Measurements from ENCODE around the gene GBE1.
A peak's percentile ranks its signal among the peaks of the same experiment; 100 is the strongest.
"Not testable (repeated sequence)": the region's sequence is repeated elsewhere in the genome, so short reads cannot be mapped to it uniquely, and the experiment has no call there.

Gene GBE1

GRCh38 chr3:81760924-81761903 is at the start of gene GBE1:
TSS of gene GBE1 (minus strand) at chr3:81761645. CDS start at chr3:81761517, 128 bp downstream.
- peak; percentile 46 to 97 (median 88) for DNase-seq

GRCh38 chr3:81808900-81809299 is 47.5 kb upstream of the GBE1 start:
- DNase-seq = no peak

- no peak for DNase-seq
These were observed 38.0 kb upstream of the GBE1 start for GRCh38 chr3:81799403-81799802.

- no peak for DNase-seq
These were observed 32.0 kb upstream of the GBE1 start for GRCh38 chr3:81793410-81793809.

GRCh38 chr3:81790117-81790516 is 28.7 kb upstream of the GBE1 start:
- DNase-seq = no peak

- no peak for DNase-seq
These were observed 28.2 kb upstream of the GBE1 start for GRCh38 chr3:81789691-81790090.

- no peak for DNase-seq
These were observed 27.2 kb upstream of the GBE1 start for GRCh38 chr3:81788610-81789009.

GRCh38 chr3:81788044-81788443 is 26.6 kb upstream of the GBE1 start:
- no peak for DNase-seq

- DNase-seq = no peak
These were observed 21.1 kb upstream of the GBE1 start for GRCh38 chr3:81782585-81782984.

GRCh38 chr3:81778678-81779182 is 17.3 kb upstream of the GBE1 start:
- no peak for DNase-seq

- no peak for DNase-seq
These were observed 15.2 kb upstream of the GBE1 start for GRCh38 chr3:81776643-81777042.

- DNase-seq = no peak
These were observed 9.3 kb upstream of the GBE1 start for GRCh38 chr3:81770710-81771109.

- DNase-seq = no peak
These were observed 7.9 kb upstream of the GBE1 start for GRCh38 chr3:81769299-81769698.

GRCh38 chr3:81767250-81767859 is 5.9 kb upstream of the GBE1 start:
- not testable (repeated sequence) for DNase-seq

GRCh38 chr3:81765400-81765799 is 4.0 kb upstream of the GBE1 start:
- no peak for DNase-seq

GRCh38 chr3:81764665-81765064 is 3.2 kb upstream of the GBE1 start:
- DNase-seq = no peak

- no peak for DNase-seq
These were observed 2.6 kb upstream of the GBE1 start for GRCh38 chr3:81764002-81764401.

GRCh38 chr3:81763001-81763400 is 1.6 kb upstream of the GBE1 start:
- DNase-seq = no peak

GRCh38 chr3:81761904-81762580 is 597 bp upstream of the GBE1 start:
- no peak for DNase-seq

GRCh38 chr3:81760215-81760614 is 1.2 kb downstream of the GBE1 start:
- DNase-seq = no peak

- DNase-seq = not testable (repeated sequence)
These were observed 2.7 kb downstream of the GBE1 start for GRCh38 chr3:81758771-81759170.

GRCh38 chr3:81758275-81758674 is 3.2 kb downstream of the GBE1 start:
- no peak for DNase-seq
